Measurements from ENCODE around the gene NUPR1. TPM values are rescaled to one million over a fixed set of nuclear protein-coding genes. Genes with fewer than 3 reads are reported as not detected.

The NUPR1 gene
- total RNA-seq, 1 donor from 2014 or later = not detected

GRCh38 chr16:28554634-28555423, 16.1 kb upstream of the NUPR1 start:
- DNase-seq = no peak
- peaks cover 1% of the 10 kb centered on the region for H3K27me3 Mint-ChIP-seq (ENCODE audit: unreplicated experiment)
- H3K27ac Mint-ChIP-seq (ENCODE audit: unreplicated experiment) = peak overlapping the region; percentile 20
- H3K36me3 Mint-ChIP-seq (ENCODE audit: unreplicated experiment) = peaks cover 5% of the 10 kb centered on the region
- peaks cover 1% of the 10 kb centered on the region for H3K9me3 Mint-ChIP-seq (ENCODE audit: unreplicated experiment)
- H3K4me1 Mint-ChIP-seq (ENCODE audit: low read depth, unreplicated experiment) = no peaks in the 10 kb centered on the region
- TF ChIP-seq CTCF (IDR thresholded peaks at IDR 0.05; ENCODE audit: partially characterized antibody, unreplicated experiment) = no peak
- H3K4me3 Mint-ChIP-seq (ENCODE audit: unreplicated experiment) = peak overlapping the region; percentile 87

- peak; percentile 89 for DNase-seq
- no peaks in the 10 kb centered on the region for H3K4me1 Mint-ChIP-seq (ENCODE audit: low read depth, unreplicated experiment)
- no peak for TF ChIP-seq CTCF (IDR thresholded peaks at IDR 0.05; ENCODE audit: partially characterized antibody, unreplicated experiment)
- peaks cover 1% of the 10 kb centered on the region for H3K27me3 Mint-ChIP-seq (ENCODE audit: unreplicated experiment)
- H3K36me3 Mint-ChIP-seq (ENCODE audit: unreplicated experiment) = peaks cover 5% of the 10 kb centered on the region
- H3K27ac Mint-ChIP-seq (ENCODE audit: unreplicated experiment) = peak within 1 kb of the TSS; percentile 88
- H3K9me3 Mint-ChIP-seq (ENCODE audit: unreplicated experiment) = peaks cover 1% of the 10 kb centered on the region
- peak within 1 kb of the TSS; percentile 91 for H3K4me3 Mint-ChIP-seq (ENCODE audit: unreplicated experiment)
Observed at GRCh38 chr16:28553776-28554633, 15.2 kb upstream of the NUPR1 start, which contains the start of gene SGF29. SGF29 (plus strand) TSS chr16:28553920; CDS start chr16:28581070, 27,150 bp downstream.

GRCh38 chr16:28549301-28549899, 10.6 kb upstream of the NUPR1 start:
- H3K9me3 Mint-ChIP-seq (ENCODE audit: unreplicated experiment) = peaks cover 1% of the 10 kb centered on the region
- H3K4me1 Mint-ChIP-seq (ENCODE audit: low read depth, unreplicated experiment) = no peaks in the 10 kb centered on the region
- no peak for DNase-seq
- no peak overlapping the region for H3K4me3 Mint-ChIP-seq (ENCODE audit: unreplicated experiment)
- no peak overlapping the region for H3K27ac Mint-ChIP-seq (ENCODE audit: unreplicated experiment)
- peaks cover 3% of the 10 kb centered on the region for H3K27me3 Mint-ChIP-seq (ENCODE audit: unreplicated experiment)
- no peaks in the 10 kb centered on the region for H3K36me3 Mint-ChIP-seq (ENCODE audit: unreplicated experiment)
- no peak for TF ChIP-seq CTCF (IDR thresholded peaks at IDR 0.05; ENCODE audit: partially characterized antibody, unreplicated experiment)

GRCh38 chr16:28548306-28548802, 9.6 kb upstream of the NUPR1 start:
- no peak for DNase-seq
- Mint-ChIP-seq H3K27me3 (ENCODE audit: unreplicated experiment) (peaks cover 3% of the 10 kb centered on the region), H3K4me1 (ENCODE audit: low read depth, unreplicated experiment) (no peaks in the 10 kb centered on the region), H3K4me3 (ENCODE audit: unreplicated experiment) (no peak overlapping the region), H3K9me3 (ENCODE audit: unreplicated experiment) (peaks cover 1% of the 10 kb centered on the region), H3K27ac (ENCODE audit: unreplicated experiment) (no peak overlapping the region), H3K36me3 (ENCODE audit: unreplicated experiment) (no peaks in the 10 kb centered on the region)
- TF ChIP-seq CTCF (IDR thresholded peaks at IDR 0.05; ENCODE audit: partially characterized antibody, unreplicated experiment) = no peak

All from glutamatergic neuron (in vitro differentiated cells).